ENCODE data around the gene MUC22. TPM values are rescaled to one million over a fixed set of nuclear protein-coding genes. Genes with fewer than 3 reads are reported as not detected.
"Not testable (repeated sequence)": the region's sequence is repeated elsewhere in the genome, so short reads cannot be mapped to it uniquely, and the experiment has no call there.

MUC22 gene
- total RNA-seq, 1 donor from 2014 or later: not detected

- H3K27ac Mint-ChIP-seq: no peak overlapping the region
- no peak for TF ChIP-seq CTCF (IDR thresholded peaks at IDR 0.05)
- POLR2A ChIA-PET: no interaction called here
- peaks cover 11% of the 10 kb centered on the region for H3K4me1 Mint-ChIP-seq
- CTCF ChIA-PET: no interaction called here
- intact Hi-C loops (cut with micrococcal nuclease): no loop called here
- H3K27me3 Mint-ChIP-seq: peaks cover 11% of the 10 kb centered on the region
- no peaks in the 10 kb centered on the region for H3K9me3 Mint-ChIP-seq
- DNase-seq (no peak), ATAC-seq (ENCODE audit: low read depth) (no peak)
- H3K4me3 Mint-ChIP-seq: no peak overlapping the region
- no peaks in the 10 kb centered on the region for H3K36me3 Mint-ChIP-seq (ENCODE audit: low read depth)
These were observed 37.8 kb downstream of the MUC22 start for GRCh38 chr6:31048099-31048498.

GRCh38 chr6:31049518-31049917, 39.2 kb downstream of the MUC22 start:
- POLR2A ChIA-PET: no interaction called here
- H3K36me3 Mint-ChIP-seq (ENCODE audit: low read depth): peaks cover 6% of the 10 kb centered on the region
- CTCF ChIA-PET: no interaction called here
- H3K9me3 Mint-ChIP-seq: no peaks in the 10 kb centered on the region
- intact Hi-C loops (cut with micrococcal nuclease): no loop called here
- DNase-seq (no peak), ATAC-seq (ENCODE audit: low read depth) (no peak)
- H3K27me3 Mint-ChIP-seq: peaks cover 11% of the 10 kb centered on the region
- H3K4me3 Mint-ChIP-seq: no peak overlapping the region
- no peak overlapping the region for H3K27ac Mint-ChIP-seq
- H3K4me1 Mint-ChIP-seq: peaks cover 16% of the 10 kb centered on the region
- TF ChIP-seq CTCF (IDR thresholded peaks at IDR 0.05): no peak

- ATAC-seq (ENCODE audit: low read depth): peak; percentile 65
- Mint-ChIP-seq H3K4me3 (peak overlapping the region; percentile 84), H3K36me3 (ENCODE audit: low read depth) (peaks cover 25% of the 10 kb centered on the region), H3K27ac (peak overlapping the region; percentile 79), H3K4me1 (peaks cover 24% of the 10 kb centered on the region)
- CTCF ChIA-PET: interaction anchor here (0.9 kb wide), 1 partner anchor 34 kb away, joined by 3 read pairs; no protein-coding TSS in a partner anchor
- H3K9me3 Mint-ChIP-seq; intact Hi-C loops (cut with micrococcal nuclease); DNase-seq; H3K27me3 Mint-ChIP-seq; POLR2A ChIA-PET: not testable (repeated sequence)
These were observed 42.9 kb downstream of the MUC22 start for GRCh38 chr6:31053187-31053586.

GRCh38 chr6:31053873-31054272, 43.6 kb downstream of the MUC22 start:
- Mint-ChIP-seq H3K36me3 (ENCODE audit: low read depth) (peaks cover 25% of the 10 kb centered on the region), H3K9me3 (no peaks in the 10 kb centered on the region), H3K4me1 (peaks cover 24% of the 10 kb centered on the region), H3K27me3 (peaks cover 2% of the 10 kb centered on the region), H3K27ac (peak overlapping the region; percentile 79), H3K4me3 (peak overlapping the region; percentile 84)
- ChIA-PET CTCF (no interaction called here), POLR2A (interaction anchor here (0.6 kb wide), 1 partner anchor 526 kb away, joined by 5 read pairs; no protein-coding TSS in a partner anchor)
- DNase-seq (no peak), ATAC-seq (ENCODE audit: low read depth) (peak; percentile 21)
- no peak for TF ChIP-seq CTCF (IDR thresholded peaks at IDR 0.05)
- intact Hi-C loops (cut with micrococcal nuclease): no loop called here

GRCh38 chr6:31055441-31055840, 45.2 kb downstream of the MUC22 start:
- ATAC-seq (ENCODE audit: low read depth) (no peak), DNase-seq (no peak)
- intact Hi-C loops (cut with micrococcal nuclease): no loop called here
- H3K4me1 Mint-ChIP-seq: peaks cover 24% of the 10 kb centered on the region
- ChIA-PET POLR2A (no interaction called here), CTCF (no interaction called here)
- peaks cover 33% of the 10 kb centered on the region for H3K36me3 Mint-ChIP-seq (ENCODE audit: low read depth)
- no peak overlapping the region for H3K27ac Mint-ChIP-seq
- TF ChIP-seq CTCF (IDR thresholded peaks at IDR 0.05): no peak
- no peaks in the 10 kb centered on the region for H3K9me3 Mint-ChIP-seq
- H3K4me3 Mint-ChIP-seq: no peak overlapping the region
- peaks cover 2% of the 10 kb centered on the region for H3K27me3 Mint-ChIP-seq

- no peak for ATAC-seq (ENCODE audit: low read depth)
These were observed 47.2 kb downstream of the MUC22 start for GRCh38 chr6:31057426-31058003.

More at GRCh38 chr6:31057426-31058003, 47.2 kb downstream of the MUC22 start:
- CTCF ChIA-PET: no interaction called here
- no peak for TF ChIP-seq CTCF (IDR thresholded peaks at IDR 0.05)
- POLR2A ChIA-PET: no interaction called here
- intact Hi-C loops (cut with micrococcal nuclease): no loop called here
- Mint-ChIP-seq H3K4me3 (no peak overlapping the region), H3K9me3 (no peaks in the 10 kb centered on the region), H3K36me3 (ENCODE audit: low read depth) (peaks cover 34% of the 10 kb centered on the region), H3K27ac (no peak overlapping the region), H3K4me1 (peaks cover 24% of the 10 kb centered on the region), H3K27me3 (peaks cover 2% of the 10 kb centered on the region)
- no peak for DNase-seq

Data from activated B cell treated with CpG ODN at 0.5 μM for 24 hours (primary cell).